H1 (cell line): ENCODE data around the gene TPSG1. TPM values are rescaled to one million over a fixed set of nuclear protein-coding genes. Genes with fewer than 3 reads are reported as not detected.

ENCODE experiments used
- CTCF ChIA-PET: fragments of 300-600 bp; sonication (Branson Sonifier 250); formaldehyde crosslinking; loops from one replicate; lab custom pipeline; 2021; ENCODE audit not compliant: partially characterized antibody; lab: Charles Lee
- POLR2A ChIA-PET: fragments of 300-600 bp; sonication (Branson Sonifier 250); formaldehyde crosslinking; loops from one replicate; lab custom pipeline; 2021; ENCODE audit warnings: inconsistent platforms; ENCODE audit not compliant: partially characterized antibody; lab: Charles Lee
- DNase-seq, 2 experiments: peaks; one replicate each; pipeline versions ENCODE4 v3.0.0 to v3.0.0-alpha.2; 2010 to 2022; ENCODE audit warnings: low spot score in 2 of 2, low read depth in 1 of 2, mixed read lengths in 1 of 2
- FAIRE-seq: peaks from 2 replicates; lab custom pipeline; 2011; peaks lifted over from hg19 to GRCh38; lab: Jason Lieb, UNC
- H2AFZ ChIP-seq: 2 replicates; pipeline ENCODE4 v1.8.1; 2012; ENCODE audit warnings: low read length, inconsistent platforms
- H2AK5ac ChIP-seq: 2 replicates; pipeline ENCODE4 v1.6.1; 2013; ENCODE audit warnings: low read depth, low read length
- H2BK120ac ChIP-seq: replicated peaks from 2 replicates; pipeline ENCODE3; 2013; ENCODE audit warnings: low read depth, low read length, inconsistent platforms
- H2BK12ac ChIP-seq: 2 replicates; pipeline ENCODE4 v1.6.1; 2013; ENCODE audit warnings: low read depth, low read length
- H2BK15ac ChIP-seq: 2 replicates; pipeline ENCODE4 v1.6.1; 2013; ENCODE audit warnings: low read length
- H2BK20ac ChIP-seq: 2 replicates; pipeline ENCODE4 v1.6.1; 2013; ENCODE audit warnings: low read length
- H2BK5ac ChIP-seq: 2 replicates; pipeline ENCODE4 v1.6.1; 2013; ENCODE audit warnings: low read depth, low read length
- H3K14ac ChIP-seq: 2 replicates; pipeline ENCODE4 v1.6.1; 2013; ENCODE audit warnings: inconsistent platforms; ENCODE audit not compliant: insufficient read length
- H3K18ac ChIP-seq: 2 replicates; pipeline ENCODE4 v1.6.1; 2013; ENCODE audit warnings: low read length; ENCODE audit errors: extremely low read depth
- H3K23ac ChIP-seq: 2 replicates; pipeline ENCODE4 v1.6.1; 2013; ENCODE audit warnings: inconsistent platforms; ENCODE audit not compliant: insufficient read length
- H3K23me2 ChIP-seq: 2 replicates; pipeline ENCODE4 v1.6.1; 2013; ENCODE audit warnings: low read depth, low read length
- H3K27ac ChIP-seq: 2 replicates; pipeline ENCODE4 v1.6.1; 2011; ENCODE audit warnings: low read depth, low read length, inconsistent platforms
- H3K27me3 ChIP-seq, 4 experiments: replicated peaks in 1 of 4; 1 replicate in 1 of 4; 2 replicates in 3 of 4; pipeline versions ENCODE4 v1.6.1 to v1.8.1; 2011 to 2013; ENCODE audit warnings: low read length in 3 of 4, mild to moderate bottlenecking in 3 of 4, inconsistent platforms in 2 of 4, mixed read lengths in 2 of 4, moderate library complexity in 1 of 4; ENCODE audit not compliant: control insufficient read depth in 3 of 4, insufficient read depth in 3 of 4; ENCODE audit errors: extremely low read depth in 1 of 4
- H3K36me3 ChIP-seq, 4 experiments: 2 replicates each; pipeline versions ENCODE4 v1.6.1 to v1.8.1; 2011 to 2013; ENCODE audit warnings: mild to moderate bottlenecking in 4 of 4, low read length in 3 of 4, moderate library complexity in 2 of 4, control low read depth in 1 of 4, inconsistent platforms in 1 of 4; ENCODE audit not compliant: insufficient read depth in 4 of 4, control insufficient read depth in 2 of 4
- H3K4ac ChIP-seq: replicated peaks from 2 replicates; pipeline ENCODE3; 2013; ENCODE audit warnings: low read length, low read depth, mixed read lengths, inconsistent platforms; ENCODE audit not compliant: insufficient read length
- H3K4me1 ChIP-seq, 4 experiments: replicated peaks in 1 of 4; 1 replicate in 1 of 4; 2 replicates in 3 of 4; pipeline versions ENCODE4 v1.6.1 to v1.8.1; 2011 to 2013; ENCODE audit warnings: low read length in 3 of 4, inconsistent platforms in 2 of 4, mixed read lengths in 1 of 4; ENCODE audit not compliant: insufficient read depth in 4 of 4, control insufficient read depth in 3 of 4
- H3K4me2 ChIP-seq, 2 experiments: 2 replicates each; pipeline versions ENCODE4 v1.6.1 to v1.8.1; 2011 to 2013; ENCODE audit warnings: low read depth in 2 of 2, low read length in 2 of 2, control low read depth in 1 of 2, inconsistent platforms in 1 of 2, mild to moderate bottlenecking in 1 of 2; ENCODE audit not compliant: insufficient read depth in 1 of 2
- H3K4me3 ChIP-seq, 4 experiments: fragments of 200-600, 300-600 bp in 1 of 4; sonication (generic), shearing (Covaris generic), sonication (Bioruptor Twin) in 1 of 4; 2 replicates each; pipeline versions ENCODE4 v1.5.1 to v1.8.1; 2011 to 2016; ENCODE audit warnings: low read length in 4 of 4, low read depth in 3 of 4, control low read depth in 2 of 4, inconsistent platforms in 2 of 4, mild to moderate bottlenecking in 2 of 4, mixed read lengths in 1 of 4, moderate library complexity in 1 of 4; ENCODE audit not compliant: insufficient read depth in 2 of 4; ENCODE audit errors: extremely low read depth in 1 of 4
- H3K56ac ChIP-seq: replicated peaks from 2 replicates; pipeline ENCODE3; 2013; ENCODE audit warnings: low read depth, mild to moderate bottlenecking, mixed read lengths, low read length, inconsistent platforms; ENCODE audit not compliant: insufficient read length
- H3K79me1 ChIP-seq: 2 replicates; pipeline ENCODE4 v1.6.1; 2013; ENCODE audit warnings: low read depth, low read length, control low read depth
- H3K79me2 ChIP-seq, 2 experiments: 2 replicates each; pipeline versions ENCODE4 v1.6.1 to v1.8.1; 2012 to 2013; ENCODE audit warnings: low read length in 2 of 2, mild to moderate bottlenecking in 2 of 2, inconsistent platforms in 1 of 2; ENCODE audit not compliant: insufficient read depth in 2 of 2, control insufficient read depth in 1 of 2
- H3K9ac ChIP-seq, 4 experiments: replicated peaks in 1 of 4; 1 replicate in 1 of 4; 2 replicates in 3 of 4; pipeline versions ENCODE4 v1.6.1 to v1.8.1; 2011 to 2013; ENCODE audit warnings: low read depth in 3 of 4, low read length in 3 of 4, control low read depth in 2 of 4, mild to moderate bottlenecking in 2 of 4, moderate library complexity in 2 of 4, inconsistent platforms in 1 of 4; ENCODE audit errors: extremely low read depth in 1 of 4
- H3K9me3 ChIP-seq, 2 experiments: 2 replicates each; pipeline versions ENCODE4 v1.6.1 to v1.8.1; 2012 to 2013; ENCODE audit warnings: mild to moderate bottlenecking in 2 of 2, moderate library complexity in 2 of 2, control low read depth in 1 of 2, inconsistent platforms in 1 of 2, low read depth in 1 of 2, low read length in 1 of 2, mixed read lengths in 1 of 2; ENCODE audit not compliant: insufficient read depth in 2 of 2
- H4K20me1 ChIP-seq, 2 experiments: replicated peaks in 1 of 2; 2 replicates each; pipeline versions ENCODE3 to v1.8.1; 2011 to 2013; ENCODE audit warnings: inconsistent platforms in 2 of 2, low read length in 2 of 2, mild to moderate bottlenecking in 1 of 2; ENCODE audit not compliant: insufficient read depth in 2 of 2, control insufficient read depth in 1 of 2
- H4K5ac ChIP-seq: 2 replicates; pipeline ENCODE4 v1.6.1; 2013; ENCODE audit warnings: low read length, low read depth, mixed read lengths, inconsistent platforms; ENCODE audit not compliant: insufficient read length
- H4K8ac ChIP-seq: 2 replicates; pipeline ENCODE4 v1.8.0; 2013; ENCODE audit warnings: mild to moderate bottlenecking, moderate library complexity, low read length, inconsistent platforms; ENCODE audit not compliant: insufficient read depth; ENCODE audit errors: extremely low read depth
- H4K91ac ChIP-seq: replicated peaks from 2 replicates; pipeline ENCODE3; 2013; ENCODE audit warnings: low read length, mixed read lengths, inconsistent platforms; ENCODE audit not compliant: insufficient read length
- FOSL1 ChIP-seq: IDR thresholded peaks from 2 replicates; pipeline ENCODE4 v1.6.1; 2011; ENCODE audit warnings: mild to moderate bottlenecking, low read depth, low read length, moderate library complexity; ENCODE audit not compliant: insufficient read depth
- KDM1A ChIP-seq: fragments of 200-600, 300-600 bp; sonication (generic); IDR thresholded peaks from 2 replicates; pipeline ENCODE4 v1.7.1; 2016; ENCODE audit warnings: mild to moderate bottlenecking, low read length, borderline replicate concordance
- KDM5A ChIP-seq: fragments of 200-600 bp; IDR thresholded peaks from 2 replicates; pipeline ENCODE4 v1.7.1; 2012; ENCODE audit warnings: mild to moderate bottlenecking, low read length, inconsistent platforms, mixed read lengths
- TAF7 ChIP-seq: optimal IDR thresholded peaks from 2 replicates; pipeline ENCODE3; 2011; ENCODE audit warnings: low read depth, mild to moderate bottlenecking, inconsistent platforms, low read length, moderate library complexity, borderline replicate concordance
- WGBS, 2 experiments: shearing (Covaris generic) in 1 of 2; methylation state at CpG; one replicate each; pipeline versions ENCODE4 v1.1.6 to v1.1.7; 2013 to 2015; ENCODE audit warnings: low lambda C conversion rate in 2 of 2, mixed read lengths in 2 of 2, inconsistent platforms in 1 of 2, low coverage in 1 of 2, missing lambda C conversion rate in 1 of 2; ENCODE audit not compliant: insufficient replicate concordance in 2 of 2, insufficient coverage in 1 of 2, insufficient read length in 1 of 2; ENCODE audit errors: extremely low coverage in 1 of 2, missing lambda C conversion rate in 1 of 2; 5-methylcytosine and 5-hydroxymethylcytosine counted together
- polyA plus RNA-seq, 7 experiments: library from polyadenylated mRNA; depleted of rRNA in 3 of 7; stranded (reverse) in 5 of 7; unstranded in 2 of 7; fragments of >200 nt in 5 of 7; fragments of 200-250 nt in 2 of 7; gene quantifications; 1 replicate in 5 of 7; 2 replicates in 1 of 7; 4 replicates in 1 of 7; pipeline versions ENCODE4 v1.2.1 to v1.2.3, GENCODE V29; 2011 to 2013; ENCODE audit warnings: missing spikeins in 2 of 7, mixed read lengths in 2 of 7
- total RNA-seq: library from RNA; stranded (reverse); fragmentation: NEBNext Ultra II Directional; extraction: Animal tissue kit (Norgen Biotek cat#: 25700); gene quantifications from 2 replicates; pipeline ENCODE4 v1.2.1, GENCODE V29; 2021

Gene TPSG1
- total and polyA plus RNA-seq, 2 of the 8 experiments (the other 6 are each of a cell fraction or from before 2014, with no cell fraction given) = not detected

DNA sequence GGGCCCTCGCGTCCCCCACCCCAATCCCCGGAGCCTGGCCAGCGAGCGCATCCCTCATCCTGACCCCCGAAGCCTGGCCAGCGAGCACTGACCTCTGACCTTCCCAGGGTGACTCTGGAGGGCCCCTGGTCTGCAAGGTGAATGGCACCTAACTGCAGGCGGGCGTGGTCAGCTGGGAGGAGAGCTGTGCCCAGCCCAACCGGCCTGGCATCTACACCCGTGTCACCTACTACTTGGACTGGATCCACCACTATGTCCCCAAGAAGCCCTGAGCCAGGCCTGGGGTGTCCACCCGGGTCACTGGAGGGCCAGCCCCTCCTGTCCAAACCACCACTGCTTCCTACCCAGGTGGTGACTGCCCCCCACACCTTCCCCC, 33.1 kb upstream of the TPSG1 start:
- POLR2A ChIA-PET = interaction anchor here (0.8 kb wide), 1 partner anchor 18 kb away, joined by 3 read pairs; no protein-coding TSS in a partner anchor
- H2BK12ac ChIP-seq = peak overlapping the region; percentile 39; the same call in 1 of the 2 replicates
- H2AK5ac ChIP-seq = no peak overlapping the region
- DNase-seq = no peak
- H3K9ac ChIP-seq = no peak overlapping the region
- no peak overlapping the region for H3K56ac ChIP-seq
- H4K5ac ChIP-seq = no peak overlapping the region
- H2BK15ac ChIP-seq = no peak overlapping the region; the same call in 1 of the 2 replicates
- no peak overlapping the region for H2BK5ac ChIP-seq
- H3K4me2 ChIP-seq = no peak overlapping the region
- WGBS, 2 experiments = 86% methylated on average over 11 of the region's 12 CpGs; no CpG with 5 or more reads in 1 of the 2 experiments
- H3K27me3 ChIP-seq = peaks cover 0 to 28% (median 12%) of the 10 kb centered on the region in 4 experiments; a peak in 5 of 7 replicates
- H3K23ac ChIP-seq = no peak overlapping the region
- no peak overlapping the region for H3K18ac ChIP-seq
- no peak overlapping the region; the same call in 1 of the 2 replicates for H4K8ac ChIP-seq
- H3K27ac ChIP-seq = no peak overlapping the region
- no peak overlapping the region for H2BK20ac ChIP-seq
- H3K79me2 ChIP-seq = no peaks in the 10 kb centered on the region
- no peaks in the 10 kb centered on the region for H3K36me3 ChIP-seq
- no peak overlapping the region for H2AFZ ChIP-seq
- peaks cover 0 to 11% (median 8%) of the 10 kb centered on the region in 4 experiments; a peak in 6 of 7 replicates for H3K4me1 ChIP-seq
- H2BK120ac ChIP-seq = no peak overlapping the region
- no peaks in the 10 kb centered on the region for H3K9me3 ChIP-seq
- H3K4ac ChIP-seq = no peak overlapping the region
- no peak overlapping the region for H3K4me3 ChIP-seq
- H3K79me1 ChIP-seq = no peaks in the 10 kb centered on the region
- TF ChIP-seq KDM5A (no peak), KDM1A (no peak), TAF7 (no peak), FOSL1 (no peak)
- TF ChIP-seq, all 59 proteins: peak for 0
- CTCF ChIA-PET = interaction anchor here (1.5 kb wide), 1 partner anchor 29 kb away, joined by 3 read pairs; no protein-coding TSS in a partner anchor
- Histone ChIP-seq H4K20me1 (no peaks in the 10 kb centered on the region), H3K14ac (no peak overlapping the region), H3K23me2 (no peaks in the 10 kb centered on the region), H4K91ac (no peak overlapping the region)
- no peak for FAIRE-seq
